GM12878 (cell line): ENCODE measurements around the gene HOXB6.

Experiments
- BMI1 ChIP-seq: fragments of 450-650 bp; IDR thresholded peaks from 2 replicates; pipeline ENCODE4 v1.6.1; 2016; ENCODE audit warnings: mild to moderate bottlenecking, moderate library complexity, borderline replicate concordance
- CBFB ChIP-seq: IDR thresholded peaks from 2 replicates; pipeline ENCODE4 v1.6.1; 2016; ENCODE audit warnings: antibody characterized with exemption, low read depth
- CREM ChIP-seq: IDR thresholded peaks from 2 replicates; pipeline ENCODE4 v1.6.1; 2014; ENCODE audit warnings: antibody characterized with exemption, low read depth
- CTCF ChIP-seq, 3 experiments: IDR thresholded peaks in 2 of 3; conservative IDR thresholded peaks in 1 of 3; 2 replicates each; pipeline ENCODE4 v1.5.1; 2011; ENCODE audit warnings: low read depth in 3 of 3, low read length in 3 of 3, mild to moderate bottlenecking in 3 of 3, control low read depth in 2 of 3, moderate library complexity in 2 of 3, inconsistent platforms in 1 of 3, mixed read lengths in 1 of 3; ENCODE audit not compliant: control insufficient read depth in 2 of 3, insufficient read depth in 1 of 3; ENCODE audit errors: extremely low read depth in 1 of 3
- EP300 ChIP-seq, 2 experiments: fragments of 150-350 bp in 1 of 2; IDR thresholded peaks; 2 replicates each; pipeline ENCODE4 v1.6.1; 2011 to 2012; ENCODE audit warnings: low read depth in 2 of 2, low read length in 2 of 2, borderline replicate concordance in 1 of 2, improper control_type of control experiment in 1 of 2, inconsistent platforms in 1 of 2; ENCODE audit not compliant: control insufficient read depth in 1 of 2
- JUNB ChIP-seq: IDR thresholded peaks from 2 replicates; pipeline ENCODE4 v1.6.1; 2016; ENCODE audit warnings: antibody characterized with exemption, mild to moderate bottlenecking
- NFIC ChIP-seq: IDR thresholded peaks from 2 replicates; pipeline ENCODE4 v1.6.1; 2012; ENCODE audit warnings: low read depth, mild to moderate bottlenecking, inconsistent platforms, low read length, moderate library complexity
- PAX8 ChIP-seq: fragments of 450-650 bp; IDR thresholded peaks from 2 replicates; pipeline ENCODE4 v1.6.1; 2017; ENCODE audit warnings: mild to moderate bottlenecking, moderate library complexity
- POLR2A ChIP-seq: IDR thresholded peaks from 2 replicates; pipeline ENCODE4 v1.6.1; 2011; ENCODE audit warnings: low read depth, mild to moderate bottlenecking, low read length
- POLR2AphosphoS5 ChIP-seq: IDR thresholded peaks from 2 replicates; pipeline ENCODE4 v1.6.1; 2011; ENCODE audit warnings: mild to moderate bottlenecking, low read length, inconsistent platforms
- SMC3 ChIP-seq: IDR thresholded peaks from 2 replicates; pipeline ENCODE4 v1.6.1; 2011; ENCODE audit warnings: low read length, improper control_type of control experiment, borderline replicate concordance
- SUZ12 ChIP-seq: fragments of 200-600 bp; sonication (generic); IDR thresholded peaks from one replicate; pipeline ENCODE4 v1.6.1; 2018; ENCODE audit warnings: antibody characterized with exemption, mild to moderate bottlenecking; ENCODE audit not compliant: unreplicated experiment
- TF ChIP-seq, protein P1 (sequence below): IDR thresholded peaks from 2 replicates; pipeline ENCODE4 v1.6.1; 2011; ENCODE audit warnings: borderline replicate concordance, low read depth, mild to moderate bottlenecking, moderate library complexity, mixed read lengths, low read length; ENCODE audit not compliant: insufficient read depth; ENCODE audit errors: extremely low read length
- TF ChIP-seq, protein P2 (sequence below): IDR thresholded peaks from 2 replicates; pipeline ENCODE4 v1.6.1; 2012; ENCODE audit warnings: low read length, inconsistent platforms

DNA sequence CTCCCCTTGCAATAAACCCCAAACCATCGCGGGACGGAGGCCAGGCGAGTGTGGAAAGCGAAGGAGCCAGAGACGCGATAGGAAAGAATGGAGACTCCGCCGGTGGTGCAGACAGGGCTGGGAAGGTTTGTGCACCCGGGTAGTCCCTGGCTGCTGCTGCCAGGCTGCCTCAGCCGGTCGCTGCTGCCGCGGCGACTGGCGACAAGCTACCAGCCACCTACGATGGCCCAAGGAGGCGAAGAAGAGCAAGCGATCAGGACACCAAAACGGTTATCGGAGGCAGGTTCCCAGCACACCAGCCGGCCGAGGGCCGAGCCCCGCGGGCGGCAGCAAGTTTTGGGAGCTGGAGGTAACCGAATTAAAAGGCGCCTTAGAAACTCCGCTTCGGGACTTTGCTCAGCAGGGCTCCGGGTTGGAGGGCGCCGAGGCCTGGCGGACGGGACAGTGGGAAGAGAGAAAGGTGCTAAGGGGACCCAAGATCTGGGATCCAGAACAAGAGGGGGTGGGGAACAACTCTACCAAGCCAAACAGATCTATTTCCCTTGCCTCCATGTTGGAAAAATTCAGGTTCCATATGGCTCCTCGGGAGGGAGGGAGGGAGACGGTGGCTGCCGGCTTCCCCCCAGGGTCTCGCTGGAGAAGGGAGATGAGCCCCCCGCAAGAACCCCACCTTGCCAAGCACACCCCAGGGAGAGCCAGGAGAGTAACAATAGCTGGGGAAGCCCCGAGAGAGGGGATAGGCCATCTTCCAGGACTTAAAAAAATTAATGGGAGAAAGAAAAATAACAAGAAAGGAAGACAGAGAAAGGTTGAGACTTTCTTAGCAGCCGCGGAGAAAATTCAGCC, 50.2 kb downstream of the HOXB6 start:
- TF ChIP-seq CTCF (IDR thresholded peaks at IDR 0.05 in 2 of 3, conservative IDR thresholded peaks at IDR 0.05 in 1 of 3; ENCODE audit: control insufficient read depth in 2 of 3, extremely low read depth in 1 of 3, insufficient read depth in 1 of 3, low read depth in 3 of 3, low read length in 3 of 3) (no peak), JUNB (no peak), BMI1 (no peak), CBFB (no peak), POLR2AphosphoS5 (no peak), CREM (no peak), POLR2A (no peak), SUZ12 (no peak), PAX8 (no peak), NFIC (no peak), EP300 (IDR thresholded peaks at IDR 0.05; ENCODE audit: borderline replicate concordance in 1 of 2, control insufficient read depth in 1 of 2, low read depth in 2 of 2, low read length in 2 of 2) (no peak), SMC3 (no peak)
- TF ChIP-seq, protein P1, sequence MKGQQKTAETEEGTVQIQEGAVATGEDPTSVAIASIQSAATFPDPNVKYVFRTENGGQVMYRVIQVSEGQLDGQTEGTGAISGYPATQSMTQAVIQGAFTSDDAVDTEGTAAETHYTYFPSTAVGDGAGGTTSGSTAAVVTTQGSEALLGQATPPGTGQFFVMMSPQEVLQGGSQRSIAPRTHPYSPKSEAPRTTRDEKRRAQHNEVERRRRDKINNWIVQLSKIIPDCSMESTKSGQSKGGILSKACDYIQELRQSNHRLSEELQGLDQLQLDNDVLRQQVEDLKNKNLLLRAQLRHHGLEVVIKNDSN: no peak
- TF ChIP-seq, protein P2, sequence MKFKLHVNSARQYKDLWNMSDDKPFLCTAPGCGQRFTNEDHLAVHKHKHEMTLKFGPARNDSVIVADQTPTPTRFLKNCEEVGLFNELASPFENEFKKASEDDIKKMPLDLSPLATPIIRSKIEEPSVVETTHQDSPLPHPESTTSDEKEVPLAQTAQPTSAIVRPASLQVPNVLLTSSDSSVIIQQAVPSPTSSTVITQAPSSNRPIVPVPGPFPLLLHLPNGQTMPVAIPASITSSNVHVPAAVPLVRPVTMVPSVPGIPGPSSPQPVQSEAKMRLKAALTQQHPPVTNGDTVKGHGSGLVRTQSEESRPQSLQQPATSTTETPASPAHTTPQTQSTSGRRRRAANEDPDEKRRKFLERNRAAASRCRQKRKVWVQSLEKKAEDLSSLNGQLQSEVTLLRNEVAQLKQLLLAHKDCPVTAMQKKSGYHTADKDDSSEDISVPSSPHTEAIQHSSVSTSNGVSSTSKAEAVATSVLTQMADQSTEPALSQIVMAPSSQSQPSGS: no peak
